NCI-H2196 (cell line): Measurements from ENCODE around the gene GLUL.
A peak's percentile ranks its signal among the peaks of the same experiment; 100 is the strongest.

ENCODE experiments used
- DNase-seq: peaks from one replicate; lab custom pipeline; 2025; ENCODE audit not compliant: unreplicated experiment; lab: John Stamatoyannopoulos, UW

GLUL gene

DNA sequence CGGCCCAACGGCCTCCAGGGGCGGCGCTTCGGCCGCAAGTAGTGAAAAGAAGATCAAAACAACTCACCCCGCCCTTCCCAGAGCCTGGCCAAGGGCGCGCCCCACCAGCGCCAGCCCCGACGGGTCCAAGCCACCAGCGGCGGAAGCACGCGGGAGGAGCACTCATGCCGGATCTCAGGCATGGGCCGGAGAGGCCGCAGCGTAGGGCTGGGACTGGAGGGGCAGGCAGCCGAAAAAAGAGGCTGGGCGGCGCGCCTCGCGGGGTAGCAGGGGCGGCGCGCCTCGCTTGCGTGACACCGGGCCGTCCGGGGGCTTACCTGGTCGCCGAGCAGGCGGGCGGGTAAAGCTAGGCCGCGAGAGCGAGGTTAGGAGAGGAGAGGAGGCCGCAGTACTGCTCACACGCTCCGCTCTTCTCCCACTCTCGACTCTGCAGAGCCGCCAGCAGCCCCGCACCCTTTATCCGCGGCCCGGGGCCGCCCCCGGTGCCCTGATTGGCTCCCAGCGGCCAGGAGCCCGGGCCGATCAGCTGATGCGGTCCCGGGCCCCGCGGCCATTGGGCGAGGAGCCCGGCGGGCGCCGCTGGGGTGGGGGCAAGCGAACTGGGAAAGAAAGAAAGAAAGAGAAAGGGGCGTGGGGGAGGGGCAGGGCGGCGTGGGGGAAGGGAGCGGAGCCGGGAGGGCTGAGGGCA, at the start of gene GLUL:
GLUL (minus strand) TSS at position 429 of the 688 bp plus-strand sequence. CDS start 3,053 bp downstream, outside the sequence.
- peak; percentile 94 for DNase-seq

DNA sequence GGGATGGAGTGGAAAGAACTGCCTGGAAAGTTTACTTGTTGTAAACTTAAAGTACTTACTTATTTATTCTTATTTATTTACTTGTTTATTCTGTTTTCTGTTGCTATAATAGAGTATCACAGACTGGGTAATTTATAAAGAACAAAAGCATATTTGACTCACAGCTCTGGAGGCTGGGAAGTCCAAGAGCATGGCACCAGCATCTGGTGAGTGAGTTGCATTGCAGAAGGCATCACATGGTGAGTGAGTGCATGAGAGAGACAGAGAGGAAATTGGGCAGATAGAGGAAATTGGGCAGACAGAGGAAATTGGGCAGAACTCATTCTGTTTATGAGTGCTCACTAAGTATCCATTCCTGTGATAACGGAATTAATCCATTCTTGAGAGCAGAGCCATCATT, 46.7 kb upstream of the GLUL start:
- no peak for DNase-seq

DNA sequence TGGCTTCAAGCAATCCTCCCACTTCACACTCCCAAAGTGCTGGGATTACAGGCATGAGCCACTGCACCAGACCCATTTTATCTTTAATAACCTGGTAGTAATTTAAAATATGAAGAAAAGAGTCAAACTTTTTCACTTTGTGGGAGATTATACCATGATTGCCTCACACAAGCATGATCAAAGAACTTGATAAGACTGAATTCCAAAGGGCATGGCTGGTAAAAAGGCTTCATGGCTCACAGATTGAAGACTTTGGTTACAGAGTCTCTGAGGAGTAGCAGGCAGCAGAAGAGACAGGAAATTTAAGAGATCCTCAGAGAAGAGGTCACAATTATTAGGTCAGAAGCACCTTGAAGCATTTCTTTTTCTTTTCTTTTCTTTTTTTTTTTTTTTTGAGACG, 42.0 kb upstream of the GLUL start:
- no peak for DNase-seq

DNA sequence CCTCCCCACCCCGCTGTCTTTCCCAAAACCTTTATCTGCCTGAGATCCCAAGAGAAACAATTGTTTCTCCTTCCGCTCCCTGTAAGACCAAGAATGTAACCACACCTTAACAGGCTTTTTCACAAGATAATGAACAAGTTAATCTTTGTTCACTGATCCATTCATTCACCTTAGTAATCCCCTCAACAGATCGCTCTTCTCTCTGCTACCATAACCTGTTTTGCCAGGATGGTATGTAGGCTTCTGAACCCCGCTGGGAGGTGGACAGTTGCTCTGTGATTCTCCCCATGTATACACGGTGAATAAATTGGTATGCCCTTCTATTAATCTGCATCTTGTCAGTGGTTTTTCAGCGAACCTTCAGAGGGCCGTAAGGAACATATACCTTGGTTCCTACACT, 39.7 kb upstream of the GLUL start:
- no peak for DNase-seq

DNA sequence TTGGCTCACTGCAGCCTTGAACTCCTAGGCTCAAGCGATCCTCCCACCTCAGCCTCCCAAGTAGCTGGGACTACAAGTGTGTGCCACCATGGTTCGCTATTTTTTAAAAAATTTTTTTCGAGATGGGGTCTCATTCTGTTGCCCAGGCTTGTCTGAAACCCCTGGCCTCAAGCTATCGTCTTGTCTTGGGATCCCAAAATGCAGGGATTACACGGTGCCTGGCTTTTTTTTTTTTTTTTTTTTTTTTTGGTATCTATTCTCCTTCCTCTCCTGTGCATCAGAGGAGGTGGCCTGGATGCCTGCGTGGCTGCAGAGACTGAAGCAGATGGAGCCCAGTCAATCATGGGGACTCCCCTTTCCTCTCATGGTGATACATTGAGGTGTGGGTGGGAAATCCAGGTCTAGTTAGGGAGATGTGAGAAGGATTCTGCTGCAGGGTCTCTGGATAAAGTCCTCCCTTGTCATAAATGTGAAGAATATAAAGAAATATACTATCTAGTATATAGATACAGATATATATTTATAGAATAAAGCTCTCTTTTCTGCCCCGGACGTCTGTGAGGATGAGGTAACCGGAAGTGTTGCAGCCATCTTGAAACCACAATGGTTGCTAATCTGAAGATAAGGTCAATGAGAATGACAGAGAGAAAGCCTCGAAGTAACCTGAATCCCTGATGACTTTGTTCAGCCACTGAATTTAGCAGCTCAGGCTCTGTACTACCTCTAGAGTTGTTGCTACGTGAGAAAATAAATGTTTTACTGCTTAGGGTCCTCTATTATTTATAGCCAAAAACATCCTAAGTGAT, 38.9 kb upstream of the GLUL start:
- DNase-seq = no peak

DNA sequence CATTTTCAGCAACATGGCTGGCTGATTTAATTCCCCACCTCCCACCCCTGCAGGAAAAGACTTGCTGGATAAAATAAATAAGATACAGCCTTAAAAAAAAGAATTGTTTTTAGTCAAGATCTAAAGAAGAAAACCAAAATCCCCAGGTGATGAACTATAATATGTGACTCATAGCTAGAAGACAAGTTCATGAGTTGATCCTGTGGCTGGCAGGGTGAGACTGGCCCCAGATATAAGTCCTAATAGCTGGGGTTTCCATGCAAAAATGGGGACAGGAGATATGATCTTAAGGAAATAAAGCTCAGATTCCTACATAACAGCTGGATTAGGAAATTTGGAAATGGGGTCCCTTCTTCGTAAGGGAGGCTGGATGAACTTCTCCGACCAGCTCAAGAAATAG, 36.5 kb upstream of the GLUL start:
- DNase-seq = no peak

DNA sequence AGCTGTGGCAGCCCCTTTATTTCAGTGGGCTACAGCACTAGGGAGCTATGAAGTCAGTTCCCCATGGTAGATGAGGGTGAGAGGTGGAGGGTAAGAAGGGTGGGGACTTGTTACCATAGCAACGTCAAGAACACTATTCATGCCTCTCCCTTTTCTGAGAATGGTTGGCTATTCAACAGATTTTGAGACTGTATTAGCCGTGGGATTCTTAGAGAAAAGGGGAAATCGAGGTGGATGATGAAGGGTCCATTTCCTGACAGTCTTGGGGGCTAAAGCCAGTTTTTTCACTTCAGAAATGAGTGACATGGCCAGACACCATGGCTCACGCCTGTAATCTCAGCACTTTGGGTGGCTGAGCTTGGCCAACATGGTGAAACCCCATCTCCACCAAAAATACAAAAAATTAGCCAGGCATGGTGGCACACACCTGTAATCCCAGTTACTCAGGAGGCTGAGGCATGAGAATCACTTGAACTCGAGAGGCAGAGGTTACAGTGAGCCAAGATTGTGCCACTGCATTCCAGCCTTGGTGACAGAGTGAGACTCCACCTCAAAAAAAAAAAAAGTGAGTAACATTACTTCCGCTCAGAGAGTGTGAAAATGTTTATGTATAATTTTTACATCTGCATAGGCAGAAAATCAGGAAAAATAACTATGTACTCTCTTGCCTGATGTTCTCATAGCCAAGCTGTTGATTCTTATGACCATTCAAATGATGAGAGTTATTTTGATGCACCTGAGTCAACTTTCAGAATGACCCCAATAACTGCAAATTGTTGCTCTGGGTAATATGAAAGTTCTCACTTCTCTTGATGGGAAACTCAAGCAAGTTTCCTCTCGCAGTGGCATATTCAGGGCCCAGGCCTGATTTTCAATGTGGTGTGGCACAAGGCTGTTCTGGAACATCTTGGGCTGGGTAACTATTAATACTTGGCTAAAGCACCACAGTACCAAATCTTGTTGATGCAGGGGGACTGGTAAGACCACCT, 35.1 kb upstream of the GLUL start:
- DNase-seq = no peak

DNA sequence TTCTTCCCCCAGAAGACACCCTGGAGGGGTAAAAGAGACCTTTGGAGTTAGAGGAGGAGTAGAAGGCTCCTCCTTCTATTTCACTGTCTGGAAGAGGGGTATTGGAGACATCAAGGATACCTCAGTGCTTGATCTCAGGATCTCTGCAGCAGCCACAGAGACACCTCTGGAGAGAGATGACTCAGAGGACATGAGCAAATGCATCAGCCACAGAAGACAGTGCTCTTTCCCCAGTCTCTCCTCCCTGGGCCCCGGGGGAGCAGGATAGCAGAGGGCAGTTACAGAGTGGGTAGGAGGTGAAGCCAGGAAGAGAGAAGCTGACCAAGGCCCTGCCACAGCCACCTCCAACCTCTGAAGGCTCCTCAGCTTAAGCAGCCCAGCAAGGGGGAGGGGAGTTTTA, 24.2 kb upstream of the GLUL start:
- no peak for DNase-seq

DNA sequence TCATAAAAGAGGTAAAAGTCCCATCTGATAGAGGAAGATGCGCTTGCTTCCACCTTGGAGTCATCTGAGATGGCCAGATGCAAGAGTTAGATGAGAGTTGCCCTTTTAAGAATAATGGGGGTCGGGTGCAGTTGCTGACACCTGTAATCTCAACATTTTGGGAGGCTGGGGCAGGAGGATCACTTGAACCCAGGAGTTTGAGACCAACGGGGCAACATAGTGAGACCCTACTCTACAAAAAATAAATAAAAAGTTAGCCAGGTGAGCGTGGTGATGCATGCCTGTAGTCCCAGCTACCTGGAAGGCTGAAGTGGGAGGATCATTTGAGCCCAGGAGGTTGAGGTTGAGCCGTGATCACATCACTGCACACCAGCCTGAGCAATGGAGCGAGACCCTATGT, 22.4 kb upstream of the GLUL start:
- no peak for DNase-seq

DNA sequence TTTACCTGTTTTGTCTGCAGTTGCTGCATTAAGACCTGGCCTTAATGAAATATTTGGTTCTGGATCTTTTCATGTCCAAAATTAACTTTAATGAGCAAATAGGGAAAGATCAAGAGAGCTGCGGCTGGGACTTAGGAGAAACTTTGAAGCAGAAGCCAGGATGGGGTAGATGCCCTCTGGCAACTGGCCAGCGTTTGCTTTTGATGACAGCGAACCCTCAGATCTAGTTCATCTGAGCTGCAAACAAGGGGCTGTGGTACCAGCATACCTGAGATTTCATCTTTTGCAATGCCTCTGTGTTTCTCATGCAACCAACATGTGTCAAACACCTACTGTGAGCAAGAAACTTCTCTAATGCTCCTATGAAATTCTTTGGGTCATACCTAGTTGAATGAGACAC, 21.9 kb upstream of the GLUL start:
- DNase-seq = no peak

DNA sequence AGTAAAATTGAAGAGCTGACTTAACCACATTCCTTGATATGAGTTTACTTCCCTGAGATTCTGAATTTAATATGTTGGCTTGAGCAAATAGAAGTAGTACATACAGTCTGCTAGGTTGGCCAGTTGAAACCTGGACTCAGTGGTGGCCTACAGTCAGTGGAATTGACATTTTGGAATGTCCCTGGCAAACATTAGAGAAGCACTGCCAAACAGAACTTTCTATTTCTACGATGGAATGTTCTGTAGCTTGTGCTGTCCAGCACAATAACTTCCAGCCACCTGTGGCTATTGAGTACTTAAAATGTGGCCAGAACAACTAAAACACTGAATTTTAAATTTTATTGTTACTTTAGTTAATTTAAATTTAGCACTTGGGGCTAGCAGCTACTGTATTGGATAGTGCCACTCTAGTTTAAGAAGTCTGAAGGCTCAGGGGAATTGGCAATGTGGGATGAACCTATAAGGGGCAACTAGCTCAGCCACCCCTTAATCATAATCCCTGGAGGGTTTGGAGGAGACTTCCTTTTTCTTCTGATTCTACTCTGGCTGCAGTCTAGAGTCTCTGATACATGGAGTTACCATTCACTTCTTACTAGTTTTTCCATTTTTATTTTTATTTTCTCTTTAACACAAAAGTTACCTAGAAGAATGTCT, 19.2 kb upstream of the GLUL start:
- no peak for DNase-seq

DNA sequence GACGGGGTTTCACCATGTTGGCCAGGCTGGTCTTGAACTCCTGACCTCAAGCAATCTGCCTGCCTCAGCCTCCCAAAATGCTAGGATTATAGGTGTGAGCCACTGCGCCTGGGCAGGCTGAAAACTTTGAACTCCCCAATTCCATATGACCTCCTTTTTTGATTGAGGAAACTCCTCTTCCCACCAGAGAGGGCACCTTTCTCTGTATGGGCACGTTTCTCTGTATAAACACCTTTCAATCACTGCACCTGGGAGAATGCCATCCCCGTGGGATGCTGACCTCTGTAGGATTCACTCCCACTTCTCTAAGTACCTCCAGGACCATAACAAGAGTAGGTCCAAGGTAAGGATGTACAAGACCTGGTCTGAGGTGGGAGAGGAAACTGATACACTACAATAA, 18.5 kb upstream of the GLUL start:
- no peak for DNase-seq

DNA sequence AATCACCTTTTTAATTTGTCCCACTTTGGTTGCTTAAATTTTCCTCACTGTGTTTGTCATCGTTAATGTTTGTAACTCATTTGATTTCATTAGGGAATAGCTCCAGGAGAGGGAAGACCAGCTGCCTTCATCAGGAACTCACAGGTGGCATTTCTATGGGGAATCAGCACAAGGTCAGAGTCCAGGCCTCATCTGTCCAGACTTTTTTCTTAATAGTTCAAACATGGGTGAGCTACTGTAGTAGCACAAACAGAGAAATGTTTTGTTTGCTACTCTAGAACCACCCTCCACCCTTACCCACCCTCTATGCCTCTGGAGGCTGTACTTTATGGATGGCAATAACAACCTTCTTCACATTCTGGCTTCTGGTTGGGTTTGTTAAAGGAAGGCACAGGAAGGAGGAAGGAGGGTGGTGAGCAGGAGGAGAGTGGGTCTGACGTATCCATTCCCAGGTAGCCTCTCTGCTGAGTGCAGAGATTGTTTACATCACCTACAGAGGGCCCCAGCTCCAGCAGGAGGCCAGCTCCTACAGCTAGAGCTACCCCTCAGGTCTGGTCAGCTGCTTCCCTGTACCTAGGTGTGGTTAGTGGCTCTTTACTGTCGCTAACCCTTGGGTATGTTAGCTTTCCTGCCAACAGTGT, 17.0 kb upstream of the GLUL start:
- no peak for DNase-seq

DNA sequence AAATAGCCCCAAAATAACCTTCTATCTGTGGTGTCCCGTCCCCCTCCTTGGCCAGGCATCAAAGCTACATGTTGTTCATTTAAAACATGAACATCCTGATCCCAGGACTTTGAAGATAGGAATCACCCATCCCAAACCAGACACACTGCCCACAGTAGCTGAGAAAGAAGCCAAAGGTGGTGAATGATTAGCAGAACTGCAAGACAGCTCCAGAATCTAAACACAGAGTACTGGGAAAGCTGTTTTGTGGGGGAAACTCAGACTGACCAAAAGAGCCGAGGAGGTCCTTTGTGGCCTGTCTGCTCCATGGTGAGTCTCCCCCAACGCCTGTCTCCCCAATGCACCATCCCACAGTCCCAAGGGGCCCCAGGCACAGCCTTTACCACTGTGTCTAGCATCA, 16.1 kb upstream of the GLUL start:
- no peak for DNase-seq

DNA sequence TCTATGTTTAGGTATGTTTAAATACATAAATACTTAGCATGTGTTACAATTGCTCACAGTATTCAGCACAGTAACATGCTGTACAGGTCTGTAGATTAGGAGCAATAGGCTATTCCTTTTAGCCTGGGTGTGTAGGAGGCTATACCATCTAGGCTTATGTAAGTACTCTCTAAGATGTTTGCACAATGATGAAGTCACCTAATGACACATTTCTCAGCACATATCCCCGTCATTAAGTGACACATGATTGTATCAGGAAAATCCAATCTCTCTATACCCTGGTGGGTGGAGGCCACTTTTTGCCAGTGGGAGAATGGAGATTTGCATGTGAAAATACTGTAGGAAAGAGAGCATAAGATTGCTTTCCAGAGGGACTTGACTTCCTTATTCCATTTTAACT, 14.4 kb upstream of the GLUL start:
- no peak for DNase-seq

DNA sequence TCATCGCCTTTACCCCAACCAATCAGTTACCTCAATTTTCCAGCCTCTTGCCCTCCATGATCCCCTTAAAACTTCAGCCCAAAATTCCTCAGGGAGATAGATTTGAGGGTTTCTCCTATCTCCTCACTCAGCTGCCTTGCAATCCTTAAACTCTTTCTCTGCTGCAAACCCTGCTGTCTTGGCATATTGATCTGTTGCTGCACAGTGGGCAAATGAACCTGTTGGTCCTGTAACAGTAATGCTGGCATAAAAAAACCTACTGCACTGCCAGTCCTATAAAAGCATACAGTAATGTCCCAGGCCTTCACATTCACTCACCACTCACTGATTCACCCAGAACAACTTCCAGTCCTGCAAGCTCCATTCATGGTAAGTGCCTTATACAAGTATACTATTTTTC, 14.0 kb upstream of the GLUL start:
- no peak for DNase-seq

DNA sequence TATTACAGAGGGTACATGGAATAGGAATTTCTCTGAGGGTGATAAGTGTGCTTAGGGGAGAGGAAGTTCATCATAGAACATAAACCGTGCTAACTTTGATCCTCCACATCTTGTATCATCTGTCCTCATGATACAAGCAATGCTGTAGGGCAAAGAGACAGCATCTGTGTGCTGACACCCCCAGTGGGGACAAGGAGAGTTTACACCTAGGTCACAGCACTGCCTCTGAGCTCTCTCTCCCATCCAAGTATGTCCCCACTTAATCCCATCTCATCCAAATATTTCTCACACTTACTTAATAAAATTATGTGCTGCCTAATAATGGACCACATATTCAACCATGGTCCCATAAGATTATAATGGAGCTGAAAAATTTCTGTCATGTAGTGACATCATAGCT, 13.2 kb upstream of the GLUL start:
- DNase-seq = no peak

DNA sequence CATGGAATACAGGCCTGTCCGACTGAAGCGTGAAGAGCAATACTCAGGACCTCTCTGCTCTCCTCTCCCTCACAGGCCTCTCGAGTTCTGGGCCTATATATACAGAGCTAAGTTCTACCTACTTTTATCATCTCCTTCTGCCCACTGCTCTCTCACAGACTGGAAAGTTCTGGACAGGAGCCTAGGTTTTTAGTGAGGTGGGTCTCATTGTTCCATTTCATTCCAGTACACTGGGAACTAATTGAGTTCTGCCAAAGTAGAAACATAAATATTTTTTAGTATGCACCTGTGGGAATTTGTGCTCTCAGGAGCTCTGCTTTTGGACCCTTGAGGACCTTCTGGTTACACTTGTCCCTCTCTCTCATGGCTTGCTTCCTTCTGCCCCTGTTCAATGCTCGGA, 9.0 kb upstream of the GLUL start, which contains the start of gene TEDDM1:
TEDDM1 (minus strand) TSS at position 101 of the 400 bp plus-strand sequence. CDS start 182 bp downstream, outside the sequence.
- no peak for DNase-seq

DNA sequence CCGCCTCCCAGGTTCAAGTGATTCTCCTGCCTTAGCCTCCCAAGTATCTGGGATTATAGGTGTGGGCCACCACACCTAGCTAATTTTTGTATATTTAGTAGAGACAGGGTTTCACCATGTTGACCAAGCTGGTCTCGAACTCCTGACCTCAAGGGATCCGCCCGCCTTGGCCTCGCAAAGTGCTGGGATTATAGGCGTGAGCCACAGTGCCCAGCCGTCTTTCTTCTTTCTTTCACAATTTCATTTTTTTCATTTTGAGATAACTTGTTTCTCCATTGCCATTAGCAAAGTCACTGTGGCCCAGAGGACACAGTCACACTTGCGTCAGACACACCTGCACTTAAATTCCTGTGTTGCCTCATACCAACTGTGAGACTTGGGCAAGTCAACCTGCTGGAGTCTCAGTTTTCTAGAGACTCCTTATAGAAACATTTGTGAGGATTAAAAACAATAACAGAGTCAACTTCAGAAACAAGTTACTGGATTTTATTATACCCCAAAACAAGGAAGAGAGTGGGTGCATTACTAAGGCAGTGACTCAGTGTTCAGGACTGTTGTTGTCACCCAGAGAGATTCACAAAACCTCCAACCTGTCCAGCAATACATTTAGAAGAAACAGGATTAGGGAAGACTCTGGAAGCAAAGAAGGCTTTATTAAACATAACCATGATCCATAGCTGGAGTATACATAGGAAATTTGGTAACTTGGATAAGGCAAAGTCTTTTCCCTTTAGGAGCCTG, 6.2 kb upstream of the GLUL start:
- DNase-seq = no peak

DNA sequence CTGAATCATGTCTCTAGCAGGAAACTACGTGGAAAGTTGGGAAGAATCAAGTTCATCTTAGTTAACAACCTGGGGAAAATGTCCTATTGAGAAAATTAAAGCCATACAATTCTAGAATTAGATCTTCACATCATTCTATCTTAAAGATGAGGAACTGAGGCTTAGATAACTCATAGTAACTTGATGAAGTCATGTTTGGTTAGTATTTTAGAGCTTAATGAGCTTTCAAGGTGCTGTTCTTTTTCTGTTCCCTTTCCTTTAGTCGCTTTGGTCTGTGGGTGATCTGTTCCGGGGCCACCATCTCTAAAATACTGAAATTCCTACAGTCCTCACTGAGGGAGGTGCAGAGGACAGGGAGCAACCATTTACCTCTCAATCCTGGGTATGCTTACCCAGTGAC, 4.3 kb upstream of the GLUL start:
- DNase-seq = no peak
